ENCODE measurements around the gene KCNE2.
"Not testable (repeated sequence)": the region's sequence is repeated elsewhere in the genome, so short reads cannot be mapped to it uniquely, and the experiment has no call there.

KCNE2 gene

DNA sequence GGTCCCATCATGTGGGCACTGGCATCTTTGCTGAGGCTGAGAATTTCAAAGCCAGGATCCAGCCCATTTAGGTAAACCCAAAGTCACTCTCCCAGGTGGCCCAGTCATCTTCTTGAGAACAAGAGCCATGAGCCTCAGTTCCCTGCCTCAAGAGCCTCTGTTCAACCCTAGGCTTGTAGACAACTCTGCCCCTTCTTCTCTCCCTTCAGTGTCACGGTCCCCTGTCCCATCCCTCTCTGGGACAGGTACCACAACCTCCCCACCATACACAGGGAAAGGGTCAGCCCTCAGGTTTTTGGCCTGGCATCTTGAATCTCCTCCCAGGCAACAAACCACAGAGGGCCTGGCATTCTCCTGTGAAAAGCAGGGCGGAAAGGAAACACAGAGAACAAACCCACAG lies 41.9 kb downstream of the KCNE2 start:
- not testable (repeated sequence) for DNase-seq (ENCODE audit: low read depth); H3K4me3 ChIP-seq (ENCODE audit: control insufficient read depth, low read depth, low read length)

DNA sequence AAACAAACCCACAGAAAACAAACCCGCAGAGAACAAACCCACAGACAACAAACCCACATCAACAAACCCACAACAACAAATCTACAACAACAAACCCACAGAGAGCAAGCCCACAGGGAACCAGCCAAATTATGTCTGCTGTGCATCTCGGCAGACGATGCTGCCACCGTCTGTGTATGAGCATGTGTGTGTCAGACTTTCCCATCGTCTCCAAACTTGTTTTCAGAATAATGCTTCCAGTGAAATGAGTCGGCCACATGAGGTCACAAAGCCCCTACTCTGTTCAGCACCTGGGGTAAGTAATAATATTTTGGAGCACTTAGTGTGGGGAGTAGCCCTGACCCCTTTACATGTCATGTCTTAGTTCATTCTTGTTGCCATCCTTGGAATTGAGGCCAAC lies 42.3 kb downstream of the KCNE2 start:
- not testable (repeated sequence) for H3K4me3 ChIP-seq (ENCODE audit: control insufficient read depth, low read depth, low read length); DNase-seq (ENCODE audit: low read depth)

GRCh38 chr21:34406676-34407075 lies 42.9 kb downstream of the KCNE2 start:
- DNase-seq (ENCODE audit: low read depth); H3K4me3 ChIP-seq (ENCODE audit: control insufficient read depth, low read depth, low read length): not testable (repeated sequence)

- H3K4me3 ChIP-seq (ENCODE audit: control insufficient read depth, low read depth, low read length); DNase-seq (ENCODE audit: low read depth): not testable (repeated sequence)
These were observed 43.5 kb downstream of the KCNE2 start for GRCh38 chr21:34407294-34407693.

DNA sequence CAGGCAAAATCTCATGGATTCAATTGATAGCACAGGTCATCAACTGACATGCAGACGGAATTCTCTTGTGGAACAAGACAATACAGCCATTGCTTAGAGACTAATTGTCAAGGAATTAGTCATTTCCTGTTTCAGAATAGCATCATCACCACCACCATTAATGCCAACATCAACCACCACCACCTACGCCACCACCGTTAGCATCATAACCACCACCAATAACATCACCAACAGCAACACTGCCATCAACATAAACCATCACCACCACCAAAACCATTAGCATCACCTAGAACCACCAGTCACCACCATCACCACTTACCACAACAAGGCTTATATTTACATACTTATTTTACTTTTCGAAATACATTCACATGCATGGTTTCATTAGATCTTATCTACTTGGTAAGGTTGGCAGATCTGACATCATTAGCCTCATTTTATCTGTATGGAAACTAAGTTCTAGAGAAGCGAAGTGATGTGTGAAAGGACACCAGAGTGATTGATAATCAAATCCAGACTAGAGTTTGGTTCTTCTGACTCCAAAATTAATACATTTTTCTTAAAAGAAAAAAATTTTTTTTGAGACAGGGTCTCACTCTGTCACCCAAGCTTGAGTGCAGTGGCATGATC lies 53.8 kb downstream of the KCNE2 start:
- not testable (repeated sequence) for DNase-seq (ENCODE audit: low read depth); H3K4me3 ChIP-seq (ENCODE audit: control insufficient read depth, low read depth, low read length)

All from AG09309 (cell line).